ENCODE data around the gene TALDO1.

- TF ChIP-seq CTCF (IDR thresholded peaks at IDR 0.05; ENCODE audit: low read length), result no peak
- no peak for TF ChIP-seq EZH2 (IDR thresholded peaks at IDR 0.05; ENCODE audit: borderline replicate concordance, low read length)
These were observed 43.7 kb downstream of the TALDO1 start for GRCh38 chr11:790721-791564.
